Activated CD4-positive, alpha-beta T cell treated with anti-CD3 and anti-CD28 coated beads for 1 hour (primary cell): ENCODE results near the gene RPL29.
"Not testable (repeated sequence)": the region's sequence is repeated elsewhere in the genome, so short reads cannot be mapped to it uniquely, and the experiment has no call there.

ENCODE experiments used
- DNase-seq: peaks from one replicate; pipeline ENCODE4 v3.0.0-alpha.2; 2020

The RPL29 gene

DNA sequence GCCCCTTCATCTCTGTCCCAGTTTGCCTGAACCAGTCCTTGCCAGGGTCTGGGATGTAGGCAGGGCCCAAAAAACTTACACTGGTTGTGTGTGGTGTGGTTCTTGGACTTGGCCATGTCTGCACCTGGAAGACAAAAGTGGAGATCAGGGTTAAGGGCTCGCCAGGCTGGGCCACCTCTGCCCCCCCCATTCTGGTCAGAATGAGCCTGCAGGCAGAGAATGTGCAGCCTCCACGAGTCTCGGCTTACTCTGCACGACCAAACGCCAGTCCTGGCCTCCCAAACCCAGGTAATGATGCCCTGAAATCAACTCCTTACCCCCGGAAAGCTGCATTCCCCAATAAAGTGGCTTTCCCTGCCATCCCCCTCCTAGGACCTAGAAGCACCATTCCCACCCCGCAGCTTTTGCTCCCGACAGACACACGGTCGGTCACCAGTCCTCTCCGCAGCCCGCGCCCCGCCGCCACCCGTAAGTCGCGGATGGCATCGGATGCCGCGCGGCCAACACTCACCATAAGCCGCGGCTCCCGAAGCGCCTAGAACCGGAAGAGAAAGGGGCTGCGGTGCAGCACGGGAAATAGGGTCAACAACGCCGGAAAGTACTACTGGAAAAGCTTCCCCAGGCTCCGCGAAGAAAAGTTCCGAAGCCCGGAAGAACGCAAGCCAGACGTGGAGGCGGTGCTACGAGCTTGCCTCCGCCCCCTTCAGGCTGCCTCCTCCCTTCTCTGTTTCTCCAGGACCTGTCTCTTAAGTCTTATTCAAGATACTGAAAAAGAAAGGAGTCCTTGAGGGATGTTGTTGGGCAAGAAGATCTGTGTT is at the start of gene RPL29:
Gene RPL29 (minus strand): TSS at position 550 of the 818 bp plus-strand sequence. CDS start 434 bp downstream, at position 116.
- peak; percentile 86 for DNase-seq

- DNase-seq, result no peak
Measured at GRCh38 chr3:52044869-52045619, 49.3 kb upstream of the RPL29 start.

GRCh38 chr3:52043750-52044149 is 48.1 kb upstream of the RPL29 start:
- DNase-seq, result no peak

DNA sequence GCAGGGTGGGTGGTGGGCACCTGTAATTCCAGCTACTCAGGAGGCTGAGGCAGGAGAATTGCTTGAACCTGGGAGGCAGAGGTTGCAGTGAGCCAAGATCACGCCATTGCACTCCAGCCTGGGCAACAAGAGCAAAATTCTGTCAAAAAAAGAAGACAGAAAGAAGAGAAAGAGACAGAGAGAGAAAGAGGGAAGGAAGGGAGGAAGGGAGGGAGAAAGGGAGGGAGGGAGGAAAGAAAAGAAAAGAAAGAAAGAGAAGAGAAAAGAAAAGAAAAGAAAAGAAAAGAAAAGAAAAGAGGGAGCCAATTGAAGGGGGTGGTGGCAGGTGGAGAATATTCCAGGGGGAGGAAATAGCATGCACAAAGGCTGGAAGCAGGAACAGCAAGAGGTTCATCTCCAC is 47.3 kb upstream of the RPL29 start:
- not testable (repeated sequence) for DNase-seq

GRCh38 chr3:52041118-52041731 is 45.5 kb upstream of the RPL29 start:
- DNase-seq, result no peak

DNA sequence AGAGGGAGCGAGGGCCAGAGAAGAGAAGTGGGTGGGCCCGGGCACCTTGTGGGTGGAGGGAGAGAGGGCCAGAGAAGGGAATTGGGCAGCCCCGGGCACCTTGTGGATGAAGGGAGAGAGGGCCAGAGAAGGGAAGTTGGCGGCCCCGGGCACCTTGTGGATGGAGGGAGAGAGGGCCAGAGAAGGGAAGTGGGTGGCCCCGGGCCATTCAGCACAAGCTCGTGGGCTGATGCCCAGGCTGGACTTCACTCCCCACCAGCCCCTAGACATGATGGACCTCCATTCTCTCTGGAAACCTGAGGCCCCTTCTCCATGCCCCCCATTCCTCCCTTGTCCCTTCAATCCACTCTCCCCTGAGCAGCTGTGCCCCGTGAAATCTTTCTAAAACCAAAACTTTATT is 44.9 kb upstream of the RPL29 start:
- DNase-seq, result no peak

DNA sequence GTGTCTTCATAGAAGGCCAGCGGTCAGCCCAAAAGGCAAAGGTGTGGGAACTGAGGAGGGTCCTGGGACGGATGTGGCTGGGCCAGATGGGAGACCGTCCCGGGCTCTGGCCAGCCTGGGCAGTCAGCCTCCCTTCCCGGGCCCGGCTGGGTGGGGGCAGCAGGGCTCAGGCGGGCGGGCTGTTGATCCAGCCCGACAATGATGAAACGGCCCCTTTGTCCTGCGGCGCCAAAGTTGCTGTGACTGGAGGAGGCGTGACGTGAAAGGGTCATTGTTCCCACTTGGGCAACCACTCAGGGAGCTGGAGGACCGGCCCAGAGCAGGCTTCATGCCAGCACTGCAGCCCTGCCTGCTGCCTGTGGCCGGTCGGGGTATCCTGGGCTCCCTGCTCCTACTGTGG is 44.2 kb upstream of the RPL29 start:
- no peak for DNase-seq

DNA sequence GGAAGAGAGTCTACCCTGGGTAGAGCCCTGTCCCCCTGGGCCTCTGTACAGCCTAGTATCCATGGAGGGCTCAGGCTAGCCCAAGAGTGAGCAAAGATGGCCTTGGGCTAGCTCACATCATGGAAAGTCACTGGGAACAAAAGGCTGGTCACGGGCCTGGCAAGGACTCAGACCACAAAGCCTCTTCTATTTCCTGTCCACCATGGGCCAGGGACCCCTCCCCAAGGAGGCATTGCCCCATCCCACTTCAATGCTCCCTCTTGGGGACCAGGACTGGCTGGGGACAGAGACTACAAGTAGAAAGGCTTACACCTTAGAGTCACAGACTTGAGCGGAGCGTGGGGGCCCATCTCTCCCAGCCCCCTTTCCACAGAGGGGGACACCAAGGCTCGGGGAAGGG is 43.7 kb upstream of the RPL29 start:
- no peak for DNase-seq

GRCh38 chr3:52038227-52038626 is 42.5 kb upstream of the RPL29 start:
- DNase-seq, result no peak

- no peak for DNase-seq
Measured at GRCh38 chr3:52037291-52037690, 41.6 kb upstream of the RPL29 start.

DNA sequence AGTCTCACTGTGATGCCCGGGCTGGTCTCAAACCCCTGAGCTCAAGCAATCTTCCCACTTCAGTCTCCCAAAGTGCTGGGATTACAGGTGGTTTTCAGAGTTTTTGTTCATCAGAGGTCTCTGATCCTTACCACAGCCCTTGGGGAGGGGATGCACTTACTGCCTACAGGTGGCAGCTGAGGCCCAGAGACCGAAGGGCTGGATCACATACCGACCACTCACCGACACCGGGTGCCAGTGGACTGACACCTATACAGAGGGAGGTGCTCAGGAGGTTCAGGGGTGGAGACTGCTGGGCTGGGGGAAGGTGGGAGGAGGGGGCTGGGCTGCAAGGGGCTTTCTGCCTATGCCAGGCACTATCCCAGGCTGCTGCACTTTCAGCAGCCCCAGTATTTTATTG is 41.1 kb upstream of the RPL29 start:
- no peak for DNase-seq

DNA sequence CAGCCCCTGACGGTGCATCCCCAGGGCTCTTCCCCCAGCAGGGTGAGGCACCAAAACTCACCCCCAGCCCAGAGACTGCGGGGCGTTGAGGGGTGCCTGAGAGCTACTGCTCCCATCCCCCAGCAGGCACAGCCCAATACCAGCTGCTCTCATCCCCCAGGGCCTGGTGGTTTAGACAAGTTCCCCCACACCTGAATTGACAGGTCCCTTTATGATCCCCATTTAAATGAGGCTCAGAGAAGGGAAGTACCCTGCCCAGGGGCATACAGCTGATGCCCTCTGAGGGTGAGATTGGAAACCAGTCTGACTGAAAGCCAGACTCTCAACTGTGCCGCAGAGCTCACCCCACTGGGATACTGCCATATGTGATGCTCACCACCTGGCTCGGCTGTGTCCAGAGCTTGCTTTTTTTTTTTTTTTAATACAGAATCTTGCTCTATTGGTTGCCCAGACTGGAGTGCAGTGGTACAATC is 40.6 kb upstream of the RPL29 start:
- no peak for DNase-seq

GRCh38 chr3:52034651-52035050 is 39.0 kb upstream of the RPL29 start:
- DNase-seq, result no peak

- DNase-seq, result no peak
Measured at GRCh38 chr3:52034212-52034611, 38.5 kb upstream of the RPL29 start.

DNA sequence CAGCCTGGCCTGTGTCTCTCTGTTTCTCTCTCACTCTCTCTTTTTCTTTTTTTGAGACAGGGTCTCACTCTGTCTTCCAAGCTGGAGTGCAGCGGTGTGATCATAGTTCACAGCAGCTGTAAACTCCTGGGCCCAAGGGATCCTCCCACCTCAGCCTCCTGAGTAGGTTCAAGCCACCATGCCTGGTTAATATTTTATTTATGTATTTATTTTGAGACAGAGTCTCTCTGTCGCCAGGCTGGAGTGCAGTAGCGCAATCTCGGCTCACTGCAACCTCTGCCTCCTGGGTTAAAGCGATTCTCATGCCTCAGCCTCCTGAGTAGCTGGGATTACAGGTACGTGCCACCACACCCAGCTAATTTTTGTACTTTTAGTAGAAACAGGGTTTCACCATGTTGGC is 38.1 kb upstream of the RPL29 start:
- DNase-seq, result not testable (repeated sequence)

DNA sequence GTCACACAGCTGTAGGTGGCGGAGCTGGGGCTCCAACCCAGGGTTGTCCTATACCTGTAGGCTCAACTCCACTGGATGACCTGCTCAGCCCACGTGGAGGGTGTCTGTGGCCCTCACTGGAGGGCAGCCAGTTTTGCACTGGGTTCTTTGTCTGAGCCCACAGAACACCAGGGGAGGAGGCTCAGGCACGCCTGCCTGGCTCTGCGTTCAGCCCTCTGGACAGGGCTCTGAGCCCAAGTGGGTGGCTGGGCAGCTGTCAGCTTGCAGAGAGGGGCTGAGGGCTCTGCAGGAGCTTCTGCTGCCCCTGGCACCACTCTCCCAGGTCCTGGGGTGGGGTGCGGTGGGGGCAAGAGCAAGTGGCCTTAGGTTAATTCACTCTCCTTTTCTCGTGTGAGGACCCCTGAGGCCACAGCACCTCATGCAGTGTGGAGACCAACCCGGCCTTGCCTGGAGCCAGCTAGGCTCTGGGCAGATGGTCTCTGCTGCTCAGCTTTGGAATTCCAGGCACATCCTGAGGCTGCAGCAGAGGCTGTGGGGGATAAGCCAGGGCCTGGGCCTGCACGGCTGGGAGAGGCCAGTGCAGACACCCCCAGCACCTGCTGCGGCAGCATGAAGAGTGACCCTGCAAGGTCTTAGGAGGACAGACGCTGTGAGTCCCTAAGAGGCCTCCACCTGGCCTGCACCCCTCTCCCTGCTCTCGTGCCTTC is 37.2 kb upstream of the RPL29 start:
- DNase-seq, result no peak

GRCh38 chr3:52031896-52032295 is 36.2 kb upstream of the RPL29 start:
- DNase-seq, result no peak

DNA sequence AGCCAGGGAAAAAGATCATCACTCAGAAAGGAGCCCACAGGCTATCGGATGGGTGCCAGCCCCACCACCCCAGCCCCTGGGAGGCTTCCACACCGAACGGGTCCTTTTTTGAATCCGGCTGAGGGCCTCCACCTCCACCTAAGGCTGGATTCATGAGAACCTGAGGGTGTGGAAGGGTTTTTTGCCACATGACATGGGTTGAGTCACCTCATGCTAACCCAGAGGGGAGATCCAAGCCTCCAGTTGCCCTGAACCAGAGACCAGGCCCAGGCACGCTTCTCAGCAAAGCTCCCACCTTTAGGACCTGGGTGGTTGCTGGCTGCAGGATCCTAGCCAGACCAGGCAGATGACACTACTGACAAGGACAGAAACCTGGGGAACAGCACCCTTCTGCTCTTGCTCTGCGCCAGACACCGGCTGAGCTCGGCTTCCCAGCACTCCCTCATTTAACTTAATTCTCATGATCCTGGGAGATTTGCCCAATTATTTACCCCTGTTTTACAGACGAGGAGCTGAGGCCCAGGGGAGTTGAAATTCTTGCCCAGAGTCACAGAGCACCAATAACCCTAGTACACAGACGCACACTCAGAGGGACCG is 35.1 kb upstream of the RPL29 start:
- DNase-seq, result no peak

DNA sequence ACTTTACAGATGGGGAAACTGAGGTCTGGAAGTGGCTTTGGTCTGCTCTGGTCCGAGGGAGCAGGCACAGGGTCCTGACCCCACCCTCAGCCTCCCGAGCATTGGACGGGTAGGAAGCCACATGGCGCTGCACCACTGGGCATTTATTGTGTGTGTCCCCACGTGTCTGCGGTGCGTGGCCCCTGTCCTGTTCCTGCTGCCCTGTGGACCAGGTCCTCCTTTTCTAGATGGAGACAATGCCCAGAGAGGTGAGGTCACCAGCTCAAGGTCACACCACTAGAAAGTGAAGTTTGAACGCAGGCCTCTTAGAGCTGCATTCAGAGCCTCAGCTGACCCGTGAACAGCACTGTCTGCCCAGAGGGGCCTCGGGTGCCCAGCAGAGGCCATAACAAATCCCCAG is 33.8 kb upstream of the RPL29 start:
- no peak for DNase-seq

- DNase-seq, result no peak
Measured at GRCh38 chr3:52029053-52029452, 33.4 kb upstream of the RPL29 start.

GRCh38 chr3:52028572-52028971 is 32.9 kb upstream of the RPL29 start:
- no peak for DNase-seq

DNA sequence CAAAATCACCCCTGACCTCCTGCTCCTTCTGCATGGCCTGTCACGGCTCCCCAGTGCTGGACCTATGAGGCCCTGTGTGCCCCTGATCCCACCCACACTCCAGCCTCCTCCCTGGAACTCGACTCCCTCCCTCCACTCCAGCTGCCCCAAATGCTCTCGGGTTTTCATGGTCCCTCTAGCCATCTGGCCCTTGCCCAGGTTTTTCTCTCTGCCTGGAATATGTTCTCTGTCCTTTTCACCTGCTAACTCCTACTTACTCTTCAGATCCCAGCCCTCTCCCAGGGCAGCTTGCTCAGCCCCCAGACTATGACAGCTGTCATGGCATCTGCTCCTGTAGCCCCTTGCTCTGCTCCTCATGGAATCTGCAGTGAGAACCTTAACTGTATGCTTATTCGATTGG is 30.3 kb upstream of the RPL29 start:
- no peak for DNase-seq

- no peak for DNase-seq
Measured at GRCh38 chr3:52025453-52025852, 29.8 kb upstream of the RPL29 start.
